Hepatocyte (in vitro differentiated cells): ENCODE measurements around the gene CASQ1. TPM values are rescaled to one million over a fixed set of nuclear protein-coding genes. Genes with fewer than 3 reads are reported as not detected.
A peak's percentile ranks its signal among the peaks of the same experiment; 100 is the strongest.

Source experiments
- DNase-seq: peaks from one replicate; pipeline ENCODE4 v3.0.0-alpha.2; 2016; ENCODE audit warnings: low spot score
- H2AFZ ChIP-seq: fragments of 200-600 bp; sonication (generic); 2 replicates; pipeline ENCODE4 v1.6.0; 2016; ENCODE audit warnings: antibody characterized with exemption, mild to moderate bottlenecking
- H3K27ac ChIP-seq: fragments of 200-600 bp; sonication (generic); 2 replicates; pipeline ENCODE4 v1.5.1; 2016; ENCODE audit warnings: mild to moderate bottlenecking
- H3K27me3 ChIP-seq: fragments of 200-600 bp; sonication (generic); 2 replicates; pipeline ENCODE4 v1.6.1; 2016
- H3K36me3 ChIP-seq: fragments of 200-600 bp; sonication (generic); replicated peaks from 2 replicates; pipeline ENCODE4 v1.5.1; 2016; ENCODE audit warnings: low read depth; ENCODE audit not compliant: insufficient read depth
- H3K4me1 ChIP-seq: fragments of 200-600 bp; sonication (generic); 2 replicates; pipeline ENCODE4 v1.5.1; 2016; ENCODE audit warnings: mild to moderate bottlenecking, moderate library complexity; ENCODE audit not compliant: insufficient read depth
- H3K4me2 ChIP-seq: fragments of 200-600 bp; sonication (generic); 2 replicates; pipeline ENCODE4 v1.6.0; 2016
- H3K4me3 ChIP-seq: fragments of 200-600 bp; sonication (generic); 2 replicates; pipeline ENCODE4 v1.5.1; 2016; ENCODE audit warnings: mild to moderate bottlenecking
- H3K79me2 ChIP-seq: fragments of 200-600 bp; sonication (generic); 2 replicates; pipeline ENCODE4 v1.6.0; 2017; ENCODE audit warnings: mild to moderate bottlenecking
- H3K9me2 ChIP-seq: fragments of 200-600 bp; sonication (generic); replicated peaks from 2 replicates; pipeline ENCODE4 v1.6.0; 2017; ENCODE audit warnings: mild to moderate bottlenecking; ENCODE audit not compliant: insufficient read depth
- H3K9me3 ChIP-seq: fragments of 200-600 bp; sonication (generic); 2 replicates; pipeline ENCODE4 v1.5.1; 2016; ENCODE audit warnings: low read depth, mild to moderate bottlenecking
- H4K20me1 ChIP-seq: fragments of 200-600 bp; sonication (generic); 2 replicates; pipeline ENCODE4 v1.6.0; 2016; ENCODE audit warnings: mild to moderate bottlenecking; ENCODE audit not compliant: insufficient read depth, poor library complexity, severe bottlenecking
- CTCF ChIP-seq: fragments of 200-600 bp; sonication (generic); IDR thresholded peaks from 2 replicates; pipeline ENCODE4 v1.5.1; 2016; ENCODE audit warnings: antibody characterized with exemption, mild to moderate bottlenecking; ENCODE audit not compliant: poor library complexity
- EZH2 ChIP-seq: fragments of 200-600 bp; sonication (generic); IDR thresholded peaks from 2 replicates; pipeline ENCODE4 v1.6.1; 2016; ENCODE audit warnings: antibody characterized with exemption, mild to moderate bottlenecking, borderline replicate concordance
- EZH2phosphoT487 ChIP-seq: fragments of 200-600 bp; sonication (generic); IDR thresholded peaks from one replicate; pipeline ENCODE4 v1.6.1; 2018; ENCODE audit warnings: antibody characterized with exemption, mild to moderate bottlenecking, low read depth, moderate library complexity; ENCODE audit not compliant: unreplicated experiment, severe bottlenecking
- WGBS: methylation state at CpG from one replicate; pipeline ENCODE4 v1.1.6; 2016; ENCODE audit warnings: low lambda C conversion rate; ENCODE audit errors: missing lambda C conversion rate; 5-methylcytosine and 5-hydroxymethylcytosine counted together
- polyA plus RNA-seq: library from polyadenylated mRNA; unstranded; fragments of >200 nt; fragmentation: Nextera tagmentation; extraction: Ambion mirVana; gene quantifications from 2 replicates; pipeline ENCODE4 v1.2.1, GENCODE V29; 2016
- total RNA-seq: library from RNA; depleted of rRNA; stranded (reverse); fragments of >200 nt; gene quantifications from 2 replicates; pipeline ENCODE4 v1.2.3, GENCODE V29; 2014

Gene CASQ1
- total and polyA plus RNA-seq, 2 experiments from 2014 or later: 0.51 TPM; not detected in 1

- Histone ChIP-seq H3K4me2 (peak overlapping the region; percentile 94), H3K9me3 (no peaks in the 10 kb centered on the region), H3K36me3 (no peaks in the 10 kb centered on the region), H3K4me3 (peak overlapping the region; percentile 97), H3K4me1 (peaks cover 21% of the 10 kb centered on the region), H3K79me2 (peaks cover 17% of the 10 kb centered on the region), H4K20me1 (peaks cover 8% of the 10 kb centered on the region), H2AFZ (peak overlapping the region; percentile 85), H3K27ac (peak overlapping the region; percentile 94), H3K27me3 (no peaks in the 10 kb centered on the region), H3K9me2 (no peaks in the 10 kb centered on the region)
- no peak for TF ChIP-seq EZH2
- under 1% methylated on average over 9 of the region's 9 CpGs for WGBS
- peak; percentile 63 for DNase-seq
These were observed 15.6 kb downstream of the CASQ1 start for GRCh38 chr1:160206036-160206389.

DNA sequence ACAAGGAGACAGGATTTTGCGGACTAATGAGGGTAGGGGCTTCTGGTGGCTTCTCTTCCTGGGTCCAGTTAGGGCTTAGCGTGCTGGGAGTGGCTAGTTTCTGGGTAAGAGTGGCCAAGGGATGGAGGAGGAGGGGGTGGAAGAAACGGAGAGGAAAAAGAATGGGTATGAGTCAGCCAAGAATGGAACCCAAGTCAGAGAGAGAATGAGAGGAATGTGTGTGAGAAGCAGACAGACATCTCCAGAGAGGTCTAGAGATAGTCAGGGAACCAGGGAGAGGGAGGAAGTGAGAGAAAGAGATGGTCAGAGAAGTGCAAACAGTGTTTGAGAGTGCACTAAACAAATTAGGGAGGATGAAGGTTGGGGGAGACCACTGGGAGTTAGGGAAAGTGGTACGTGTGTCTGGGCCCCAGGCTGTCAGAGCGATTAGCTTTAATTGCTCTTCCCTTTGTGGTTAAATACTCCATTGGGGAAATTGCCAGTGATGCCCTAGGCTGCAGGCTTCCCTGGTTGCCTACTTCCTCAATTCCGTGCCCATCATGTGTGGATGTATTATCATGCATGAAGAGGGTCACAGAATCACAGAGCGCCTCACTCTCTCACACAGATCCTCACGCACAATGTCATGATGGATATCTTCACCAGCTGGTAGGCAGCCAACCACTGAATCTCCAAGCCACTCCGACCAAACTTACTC is 16.2 kb downstream of the CASQ1 start:
- DNase-seq: peak; percentile 44
- H3K4me3 ChIP-seq: peak overlapping the region; percentile 97
- peak overlapping the region; percentile 94 for H3K4me2 ChIP-seq
- TF ChIP-seq CTCF (no peak), EZH2phosphoT487 (no peak), EZH2 (no peak)
- no peaks in the 10 kb centered on the region for H3K27me3 ChIP-seq
- H2AFZ ChIP-seq: no peak overlapping the region
- H3K27ac ChIP-seq: peak overlapping the region; percentile 94
- no peaks in the 10 kb centered on the region for H3K9me3 ChIP-seq
- H3K79me2 ChIP-seq: peaks cover 17% of the 10 kb centered on the region
- no peaks in the 10 kb centered on the region for H3K9me2 ChIP-seq
- 55% methylated on average over 9 of the region's 9 CpGs for WGBS
- no peaks in the 10 kb centered on the region for H3K36me3 ChIP-seq
- H4K20me1 ChIP-seq: peaks cover 8% of the 10 kb centered on the region
- peaks cover 21% of the 10 kb centered on the region for H3K4me1 ChIP-seq

DNA sequence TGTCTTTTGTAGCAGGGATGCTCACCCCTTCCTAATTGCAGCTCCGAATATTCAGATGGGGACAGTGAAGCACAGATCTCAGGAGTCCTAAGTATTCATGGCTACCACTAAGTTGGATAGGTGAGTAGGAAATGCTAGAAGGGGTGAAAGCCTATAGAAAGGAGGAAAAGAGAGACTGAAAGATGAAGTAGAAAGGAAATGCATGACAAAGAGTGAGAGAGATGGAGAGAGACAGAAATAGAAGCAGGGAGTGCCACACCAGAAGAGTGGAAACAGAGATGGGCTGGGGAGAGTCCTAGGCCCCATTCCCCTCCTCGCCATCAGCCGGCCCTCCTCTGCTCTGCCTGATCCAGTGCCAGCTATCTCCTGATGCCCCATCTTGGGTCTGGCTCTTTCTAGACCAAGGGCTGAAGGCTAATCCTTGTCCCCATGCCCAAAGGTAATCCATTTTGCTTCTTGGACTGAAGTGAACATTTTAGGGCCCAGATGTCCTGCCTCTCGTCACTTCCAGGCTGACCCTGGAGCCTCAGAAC is 16.8 kb downstream of the CASQ1 start:
- H3K79me2 ChIP-seq: peaks cover 17% of the 10 kb centered on the region
- peak overlapping the region; percentile 94 for H3K27ac ChIP-seq
- no peaks in the 10 kb centered on the region for H3K36me3 ChIP-seq
- 90% methylated on average over 4 of the region's 4 CpGs for WGBS
- H2AFZ ChIP-seq: no peak overlapping the region
- H3K9me3 ChIP-seq: no peaks in the 10 kb centered on the region
- H3K4me1 ChIP-seq: peaks cover 21% of the 10 kb centered on the region
- TF ChIP-seq EZH2phosphoT487: no peak
- no peak for TF ChIP-seq CTCF
- TF ChIP-seq EZH2: no peak
- no peaks in the 10 kb centered on the region for H3K9me2 ChIP-seq
- H3K4me2 ChIP-seq: peak overlapping the region; percentile 94
- H4K20me1 ChIP-seq: peaks cover 8% of the 10 kb centered on the region
- H3K4me3 ChIP-seq: no peak overlapping the region
- H3K27me3 ChIP-seq: no peaks in the 10 kb centered on the region
- DNase-seq: no peak

DNA sequence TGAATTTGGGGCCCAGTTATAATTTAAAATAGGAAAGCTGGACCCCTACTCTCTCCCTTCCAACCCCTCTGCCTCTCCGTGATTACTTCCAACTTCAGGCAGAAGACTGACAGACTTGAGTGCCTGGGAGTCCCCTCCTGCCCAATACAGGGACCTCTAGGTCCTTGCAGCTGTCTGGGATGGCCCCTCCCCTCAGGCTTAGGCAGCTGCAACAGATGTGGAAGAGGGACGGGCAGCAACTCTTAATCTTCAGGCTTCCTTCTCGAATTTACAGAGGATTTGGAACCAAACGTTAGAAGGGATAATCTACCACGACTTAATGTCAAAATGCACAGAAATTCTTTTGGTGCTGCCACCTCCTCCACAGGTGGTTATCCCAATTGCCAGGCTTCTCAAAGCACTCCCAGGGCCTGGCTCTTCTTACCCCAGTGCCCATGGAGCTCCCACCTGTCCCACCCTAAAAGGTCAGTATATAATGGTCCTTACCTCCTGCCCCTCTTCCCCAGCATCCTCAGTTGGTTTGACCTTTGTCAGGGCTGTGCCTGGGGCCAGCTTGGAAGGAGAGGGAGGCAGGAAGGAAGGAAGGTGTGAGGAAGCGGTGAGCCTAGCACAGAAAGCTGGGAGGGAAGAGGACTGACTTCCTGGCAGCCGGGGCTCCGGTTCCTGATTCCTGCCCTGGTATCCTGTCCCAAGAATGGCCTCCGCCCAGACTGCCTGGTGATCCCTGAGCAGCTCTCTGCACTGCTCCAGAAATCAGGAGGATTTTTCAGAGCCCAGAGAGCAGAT is 17.6 kb downstream of the CASQ1 start:
- Histone ChIP-seq H3K4me1 (peaks cover 21% of the 10 kb centered on the region), H3K4me3 (no peak overlapping the region), H2AFZ (no peak overlapping the region), H3K27me3 (no peaks in the 10 kb centered on the region), H3K4me2 (no peak overlapping the region), H4K20me1 (peaks cover 8% of the 10 kb centered on the region), H3K79me2 (peaks cover 17% of the 10 kb centered on the region), H3K36me3 (no peaks in the 10 kb centered on the region), H3K27ac (no peak overlapping the region), H3K9me3 (no peaks in the 10 kb centered on the region), H3K9me2 (no peaks in the 10 kb centered on the region)
- TF ChIP-seq CTCF: no peak
- no peak for TF ChIP-seq EZH2phosphoT487
- no peak for TF ChIP-seq EZH2
- no peak for DNase-seq
- WGBS: 66% methylated on average over 9 of the region's 9 CpGs
